Stimulated activated naive CD8-positive, alpha-beta T cell treated with anti-CD3 and anti-CD28 coated beads, Interleukin-15, Interleukin-2, amounts not matched to agents 100 ng/mL and 50 ng/mL, for 24 hours (primary cell): Measurements from ENCODE around the gene GYG2.
A peak's percentile ranks its signal among the peaks of the same experiment; 100 is the strongest.

ENCODE experiments used
- H3K27ac Mint-ChIP-seq: one replicate; pipeline ENCODE4 v1.8.0; 2021; ENCODE audit warnings: mild to moderate bottlenecking, mixed read lengths
- H3K27me3 Mint-ChIP-seq: one replicate; pipeline ENCODE4 v1.8.0; 2021; ENCODE audit warnings: mixed read lengths
- H3K36me3 Mint-ChIP-seq: one replicate; pipeline ENCODE4 v1.8.0; 2021; ENCODE audit warnings: low read depth, mixed read lengths
- H3K4me1 Mint-ChIP-seq: one replicate; pipeline ENCODE4 v1.8.0; 2021; ENCODE audit warnings: low read depth, mixed read lengths
- H3K4me3 Mint-ChIP-seq: one replicate; pipeline ENCODE4 v1.8.0; 2021; ENCODE audit warnings: mild to moderate bottlenecking, mixed read lengths
- H3K9me3 Mint-ChIP-seq: one replicate; pipeline ENCODE4 v1.8.0; 2021; ENCODE audit warnings: mixed read lengths

The GYG2 gene

GRCh38 chrX:2926664-2927275, 98.0 kb downstream of the GYG2 start:
- Mint-ChIP-seq H3K36me3 (no peaks in the 10 kb centered on the region), H3K27ac (no peak overlapping the region), H3K4me1 (peaks cover 4% of the 10 kb centered on the region), H3K9me3 (no peaks in the 10 kb centered on the region), H3K27me3 (peaks cover 7% of the 10 kb centered on the region), H3K4me3 (no peak overlapping the region)

GRCh38 chrX:2928191-2928582, 99.5 kb downstream of the GYG2 start:
- peaks cover 4% of the 10 kb centered on the region for H3K4me1 Mint-ChIP-seq
- no peak overlapping the region for H3K27ac Mint-ChIP-seq
- H3K36me3 Mint-ChIP-seq = no peaks in the 10 kb centered on the region
- peaks cover 7% of the 10 kb centered on the region for H3K27me3 Mint-ChIP-seq
- peak overlapping the region; percentile 10 for H3K4me3 Mint-ChIP-seq
- H3K9me3 Mint-ChIP-seq = no peaks in the 10 kb centered on the region

GRCh38 chrX:2928583-2929434, 100.1 kb downstream of the GYG2 start, which contains the start of gene ARSD:
Gene ARSD, minus strand, starts transcription at chrX:2929339. Its CDS starts 64 bp downstream, at chrX:2929275.
- H3K4me1 Mint-ChIP-seq = peaks cover 4% of the 10 kb centered on the region
- no peaks in the 10 kb centered on the region for H3K9me3 Mint-ChIP-seq
- peak within 1 kb of the TSS; percentile 74 for H3K4me3 Mint-ChIP-seq
- H3K27me3 Mint-ChIP-seq = peaks cover 7% of the 10 kb centered on the region
- H3K27ac Mint-ChIP-seq = no peak within 1 kb of the TSS
- no peaks in the 10 kb centered on the region for H3K36me3 Mint-ChIP-seq

- no peak overlapping the region for H3K4me3 Mint-ChIP-seq
- H3K27me3 Mint-ChIP-seq = peaks cover 10% of the 10 kb centered on the region
- no peaks in the 10 kb centered on the region for H3K36me3 Mint-ChIP-seq
- peaks cover 4% of the 10 kb centered on the region for H3K4me1 Mint-ChIP-seq
- H3K27ac Mint-ChIP-seq = no peak overlapping the region
- no peaks in the 10 kb centered on the region for H3K9me3 Mint-ChIP-seq
These were observed 102.4 kb downstream of the GYG2 start for GRCh38 chrX:2931155-2931554.

- no peak overlapping the region for H3K27ac Mint-ChIP-seq
- peaks cover 10% of the 10 kb centered on the region for H3K27me3 Mint-ChIP-seq
- H3K4me3 Mint-ChIP-seq = no peak overlapping the region
- H3K9me3 Mint-ChIP-seq = no peaks in the 10 kb centered on the region
- no peaks in the 10 kb centered on the region for H3K36me3 Mint-ChIP-seq
- peaks cover 4% of the 10 kb centered on the region for H3K4me1 Mint-ChIP-seq
These were observed 102.9 kb downstream of the GYG2 start for GRCh38 chrX:2931612-2932011.
